Measurements from ENCODE around the gene AQP12B.

AQP12B gene

DNA sequence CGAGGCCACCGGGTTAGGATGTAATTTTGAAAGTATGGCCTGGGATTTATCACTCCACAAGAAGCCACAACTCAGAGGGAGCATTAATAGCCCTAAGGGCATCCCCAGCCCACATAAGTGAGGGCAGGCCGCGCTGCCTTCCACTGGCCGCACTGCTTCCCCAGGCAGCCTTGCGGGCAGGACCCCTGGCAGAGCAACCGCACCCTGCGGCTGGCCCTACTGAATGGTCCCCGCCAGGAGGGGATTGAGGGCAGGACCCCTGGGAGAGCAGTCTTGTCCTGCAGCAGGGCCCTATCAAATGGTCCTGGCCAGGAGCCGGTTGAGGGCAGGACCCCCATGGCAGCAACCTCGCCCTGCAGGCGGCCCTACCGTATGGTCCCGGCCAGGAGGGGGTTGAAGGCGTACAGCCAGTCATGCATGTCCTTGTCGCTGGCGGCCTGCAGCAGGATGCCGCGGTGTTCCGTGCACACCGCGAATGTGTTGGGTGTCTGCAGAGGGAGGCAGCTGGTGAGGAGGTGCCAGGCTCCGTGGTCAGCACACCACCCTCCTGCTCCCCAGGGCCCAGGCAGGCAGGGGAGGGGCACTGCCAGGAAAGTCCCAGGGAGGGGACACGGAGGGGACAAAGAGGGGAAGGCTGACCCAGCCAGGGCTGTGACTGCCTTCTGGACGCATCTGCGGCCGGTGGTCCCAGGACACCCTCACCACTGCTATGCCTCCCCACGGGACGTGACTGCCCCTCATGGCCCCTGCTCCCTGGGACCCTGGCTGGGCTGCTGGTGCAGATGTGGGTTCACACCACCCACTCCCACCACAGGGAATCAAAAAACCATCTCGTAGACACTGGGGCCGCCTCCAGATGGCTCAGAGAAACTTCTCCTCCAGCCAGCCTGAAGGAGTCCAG is 35.2 kb upstream of the AQP12B start:
- DNase-seq: no peak

DNA sequence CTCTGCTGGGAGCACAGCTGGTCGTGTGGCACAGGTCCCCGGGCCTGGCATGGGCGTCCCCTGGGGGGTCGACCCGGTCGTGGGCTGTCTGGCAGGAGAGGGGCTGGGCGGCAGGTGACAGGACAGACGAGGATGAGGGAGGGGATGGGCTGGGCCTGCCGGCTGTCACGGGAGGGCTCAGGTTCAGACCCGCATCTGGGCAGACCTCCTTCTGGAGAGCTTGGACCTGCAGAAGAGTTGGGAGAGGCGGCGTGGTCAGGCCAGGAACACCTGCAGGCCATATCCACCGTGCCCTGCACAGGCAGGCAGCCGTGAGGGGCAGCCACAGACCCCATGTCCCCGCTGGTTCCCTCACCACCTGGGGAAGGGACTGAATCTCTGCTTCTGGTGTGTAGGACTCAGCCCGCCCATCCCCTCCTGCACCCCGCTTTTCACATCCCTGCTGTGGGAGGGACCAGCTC is 34.5 kb upstream of the AQP12B start:
- no peak for DNase-seq

- DNase-seq: no peak
These were observed 33.6 kb upstream of the AQP12B start for GRCh38 chr2:240716130-240716798.

DNA sequence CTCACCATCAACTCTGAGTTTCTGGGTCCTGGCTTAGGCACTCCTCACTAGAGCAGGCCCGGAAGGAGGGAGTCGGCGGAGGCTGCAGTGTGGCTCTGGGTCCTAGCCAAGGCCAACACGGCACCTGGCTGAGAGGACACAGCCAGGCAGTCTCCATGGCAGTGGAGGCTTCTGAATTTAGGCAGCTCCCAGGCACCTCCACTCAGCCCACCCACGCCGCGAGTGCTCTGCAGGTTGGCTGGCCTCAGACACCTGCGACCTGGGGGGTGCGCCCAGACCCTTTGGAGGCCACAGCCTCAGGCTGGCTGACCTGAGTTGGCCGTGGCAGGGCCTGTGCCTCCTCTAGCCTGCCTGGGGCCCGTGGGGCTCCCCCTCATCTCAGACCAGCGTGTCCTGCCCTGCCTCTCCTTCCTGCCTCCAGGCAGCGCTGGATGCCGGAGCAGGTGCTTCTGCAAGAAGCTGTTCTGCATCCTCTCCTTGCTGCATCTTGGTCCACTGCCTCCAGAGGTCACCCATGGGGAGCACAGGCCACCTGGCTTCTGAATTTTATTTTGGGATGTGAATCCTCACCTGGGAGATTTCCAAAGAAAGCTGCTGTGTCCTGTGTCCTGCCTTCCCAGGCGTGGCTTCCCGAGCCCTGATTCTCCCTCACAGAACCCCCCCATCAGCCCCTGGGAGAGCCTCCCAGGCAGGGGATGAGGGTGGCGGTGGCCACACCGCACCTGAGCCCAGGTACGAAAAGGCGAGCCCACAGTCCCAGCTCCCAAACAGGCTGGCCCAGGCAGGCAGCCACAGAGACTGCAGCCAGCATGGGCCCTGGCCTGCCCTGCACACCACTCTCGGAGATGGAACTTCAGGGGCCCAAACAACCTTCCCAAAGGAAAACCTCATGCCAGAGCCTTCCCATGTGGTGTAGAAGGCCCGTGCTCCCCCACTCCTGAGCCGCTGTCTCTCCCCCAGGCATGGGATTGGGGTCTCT is 32.4 kb upstream of the AQP12B start:
- DNase-seq: no peak

GRCh38 chr2:240713928-240714746 is 31.5 kb upstream of the AQP12B start:
- no peak for DNase-seq

DNA sequence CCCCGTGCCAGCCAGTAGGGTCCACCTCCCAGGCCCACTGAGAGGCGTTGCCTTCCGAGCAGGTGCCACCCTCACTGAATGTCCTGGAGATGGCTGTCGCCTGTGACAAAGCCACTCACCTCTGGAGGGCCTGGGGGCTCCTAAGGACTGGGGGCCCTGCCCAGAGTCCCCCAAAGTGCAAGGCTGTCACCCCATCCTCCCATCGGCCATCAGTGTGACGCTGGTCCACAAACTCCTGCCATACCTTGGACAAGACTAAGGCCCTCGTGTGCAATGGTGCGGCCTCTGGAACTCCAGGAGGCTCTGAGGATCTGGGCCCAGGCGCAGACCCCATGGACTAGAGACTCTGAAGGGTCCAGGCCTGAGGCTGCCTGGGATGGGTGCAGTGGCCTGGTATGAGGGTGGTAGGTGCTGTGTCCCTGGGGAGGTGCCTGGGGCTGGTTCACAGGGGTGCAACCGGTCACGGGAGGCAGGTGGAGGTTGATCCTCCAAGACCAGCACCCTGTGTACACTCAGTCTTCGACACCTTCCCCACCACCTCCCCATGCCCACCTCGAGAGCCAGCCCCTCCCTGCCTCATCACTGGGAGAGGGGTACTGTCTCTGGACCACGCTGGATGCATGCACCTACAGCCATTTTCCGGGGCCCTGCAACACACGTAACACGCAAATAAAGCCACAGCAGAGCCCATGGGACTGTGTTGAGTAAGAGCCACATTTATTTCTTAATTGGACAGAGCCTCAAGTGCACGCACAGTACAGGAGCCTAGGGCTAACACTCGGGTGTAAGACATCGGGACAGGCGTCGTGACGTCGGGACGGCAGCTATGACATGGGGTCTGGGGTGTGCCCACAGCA is 30.6 kb upstream of the AQP12B start:
- peak; percentile 23 for DNase-seq

- DNase-seq: no peak
These were observed 29.4 kb upstream of the AQP12B start for GRCh38 chr2:240712121-240712520.

DNA sequence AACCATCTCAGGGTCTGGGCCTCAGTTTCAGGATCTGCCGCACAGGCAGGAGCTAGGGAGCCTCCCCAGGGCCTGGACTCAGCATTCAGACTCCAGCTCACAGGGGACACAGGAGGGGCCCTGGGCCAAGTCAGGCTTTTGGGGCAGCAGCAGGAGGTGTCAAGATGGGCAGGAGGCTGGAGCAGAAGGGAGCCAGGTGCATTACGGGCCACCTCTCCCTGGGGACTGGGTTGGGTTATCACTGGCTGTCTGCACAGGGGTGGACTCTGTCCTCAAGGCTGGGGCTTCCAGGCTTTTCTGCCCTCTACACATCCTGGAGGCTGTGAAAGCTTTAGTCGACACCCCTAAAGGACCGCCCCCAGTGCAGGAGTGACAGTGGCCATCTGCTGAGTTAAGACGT is 29.0 kb upstream of the AQP12B start:
- no peak for DNase-seq

GRCh38 chr2:240711296-240711695 is 28.6 kb upstream of the AQP12B start:
- no peak for DNase-seq

DNA sequence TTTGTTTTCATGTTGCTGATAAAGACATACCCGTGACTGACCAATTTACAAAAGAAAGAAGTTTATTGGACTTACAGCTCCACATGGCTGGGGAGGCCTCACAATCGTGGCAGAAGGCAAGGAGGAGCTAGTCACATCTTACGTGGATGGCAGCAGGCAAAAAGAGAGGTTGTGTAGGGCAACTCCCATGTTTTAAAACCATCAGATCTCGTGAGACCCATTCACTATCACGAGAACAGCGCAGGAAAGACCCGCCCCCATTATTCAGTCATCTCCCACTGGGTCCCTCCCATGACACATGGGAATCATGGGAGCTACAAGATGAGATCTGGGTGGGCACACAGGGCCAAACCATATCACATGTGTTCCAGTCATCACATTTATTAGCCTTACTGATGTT is 25.8 kb upstream of the AQP12B start:
- DNase-seq: no peak

- no peak for DNase-seq
These were observed 25.1 kb upstream of the AQP12B start for GRCh38 chr2:240707821-240708220.

- DNase-seq: no peak
These were observed 24.5 kb upstream of the AQP12B start for GRCh38 chr2:240707043-240707756.

DNA sequence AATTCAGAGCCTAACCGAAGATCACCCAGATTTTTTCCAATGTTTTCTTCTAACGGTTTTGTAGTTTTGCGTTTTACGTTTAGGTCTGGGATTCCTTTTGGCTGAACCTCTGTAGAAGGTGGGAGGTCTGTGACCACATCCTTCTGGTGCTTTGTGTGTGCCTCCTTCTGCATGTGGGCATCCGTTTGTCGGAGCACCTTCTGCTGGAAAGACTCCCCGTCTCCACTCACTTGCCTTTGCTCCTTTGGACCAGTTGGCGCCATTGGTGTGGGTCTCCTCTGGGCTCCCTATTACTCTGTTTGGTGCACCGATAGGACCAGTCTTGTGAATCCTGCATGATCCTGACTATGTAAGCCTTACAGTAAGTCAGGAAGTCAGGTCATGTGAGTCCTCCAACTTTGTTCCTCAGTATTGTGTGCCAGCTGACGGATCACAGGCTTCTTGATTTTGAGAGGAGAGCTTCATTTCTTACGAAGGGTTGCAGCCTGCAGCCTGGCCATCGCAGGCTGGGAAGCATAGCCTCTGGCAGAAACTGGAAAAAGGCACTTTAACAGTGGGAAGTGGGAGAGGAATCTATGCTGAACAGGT is 22.6 kb upstream of the AQP12B start:
- no peak for DNase-seq

GRCh38 chr2:240704651-240705050 is 22.0 kb upstream of the AQP12B start:
- no peak for DNase-seq

DNA sequence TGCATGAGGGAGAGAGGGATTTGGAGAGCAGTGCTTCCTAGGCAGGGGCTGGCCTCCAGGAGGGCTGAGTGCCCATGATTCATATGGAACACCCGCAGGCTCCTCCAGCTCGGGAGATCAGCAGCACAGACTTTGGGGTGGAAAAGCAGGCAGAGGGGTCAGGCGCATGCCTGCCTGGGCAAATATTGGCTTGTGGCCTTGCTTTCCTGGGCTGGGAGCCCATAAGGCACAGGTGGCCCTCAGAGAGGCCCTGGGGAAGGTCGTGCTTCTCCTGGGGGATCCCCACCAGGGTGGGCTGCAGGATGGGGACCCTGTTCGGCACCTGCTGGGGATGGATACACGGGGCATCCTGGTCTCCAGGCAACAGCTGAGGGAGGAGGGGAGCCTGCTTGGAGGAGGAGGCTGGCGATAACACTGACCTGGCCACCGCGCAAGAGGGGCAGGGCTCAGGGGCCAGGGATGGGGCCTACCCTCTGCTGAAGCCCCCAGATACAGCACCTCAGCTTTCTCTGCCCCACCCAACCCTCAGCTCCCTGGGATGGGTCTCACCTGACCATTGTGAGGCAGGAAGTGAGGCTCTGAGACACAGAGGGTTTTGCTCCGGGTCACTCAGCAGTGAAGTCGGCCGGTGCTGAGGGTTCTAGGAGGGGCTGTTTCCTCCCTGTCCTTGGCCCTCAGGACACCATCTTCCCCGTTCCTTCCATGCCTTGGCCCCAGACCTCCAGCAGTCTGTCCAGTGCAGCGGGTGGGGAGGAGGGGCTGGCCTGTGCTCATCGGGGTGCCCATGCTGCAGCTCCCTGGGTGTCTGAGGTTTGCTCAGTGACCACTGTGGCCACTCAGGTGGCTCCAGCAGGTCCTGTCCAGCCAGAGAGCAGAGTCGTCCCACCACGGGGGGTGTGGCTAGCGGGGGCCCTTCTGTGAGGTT is 21.0 kb upstream of the AQP12B start:
- no peak for DNase-seq

GRCh38 chr2:240702640-240703011 is 19.9 kb upstream of the AQP12B start:
- no peak for DNase-seq

DNA sequence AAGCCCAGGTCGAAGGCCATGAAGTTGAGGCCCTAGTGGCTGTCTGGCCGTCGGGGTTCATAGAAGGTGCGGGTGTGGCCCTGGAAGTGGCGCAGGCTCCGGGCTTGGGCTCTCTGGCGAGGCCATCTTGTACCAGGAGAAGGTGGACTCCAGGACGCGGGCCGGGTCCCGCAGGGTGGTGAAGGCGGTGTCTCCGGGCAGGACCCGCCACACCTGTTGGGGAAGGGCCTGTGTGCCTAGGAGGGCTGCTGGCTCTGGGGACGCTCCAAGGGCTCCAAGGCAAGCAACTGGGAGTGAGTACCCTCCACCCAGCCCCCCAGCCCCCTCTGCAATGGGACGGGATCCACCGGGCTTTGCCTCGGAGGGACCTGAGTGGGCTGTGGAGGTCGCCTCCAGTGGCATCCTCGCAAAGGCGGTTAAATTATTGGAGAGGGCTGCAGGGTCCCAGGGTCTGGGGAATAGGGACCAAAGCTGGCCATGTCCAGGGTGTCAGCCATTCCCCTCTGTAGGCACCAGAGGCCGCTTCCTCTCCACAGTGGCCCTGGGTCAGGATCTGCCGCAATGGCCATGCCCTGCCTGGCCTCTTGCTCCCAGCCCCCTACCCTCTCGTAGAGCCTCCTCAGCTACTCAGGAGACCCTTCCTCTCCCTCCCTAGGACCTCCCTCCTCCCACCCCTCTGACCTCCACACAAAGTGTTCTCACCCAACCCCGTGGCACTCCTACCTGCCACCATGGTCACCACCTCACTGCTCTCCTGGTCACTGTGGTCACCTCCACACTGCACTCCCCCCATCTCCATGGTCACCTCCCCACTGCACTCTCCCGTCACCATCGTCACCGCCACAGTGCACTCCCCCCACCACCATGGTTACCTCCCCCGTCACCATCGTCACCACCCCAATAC is 19.3 kb upstream of the AQP12B start:
- DNase-seq: no peak

Measured in NCI-H1436 treated with DMSO at 0.1 percent for 48 hours (cell line).